Endothelial cell (in vitro differentiated cells): ENCODE measurements around the gene MCOLN1. TPM values are rescaled to one million over a fixed set of nuclear protein-coding genes. Genes with fewer than 3 reads are reported as not detected.

ENCODE experiments used
- DNase-seq: peaks from one replicate; pipeline ENCODE4 v3.0.0; 2021; ENCODE audit warnings: low spot score
- H3K27ac Mint-ChIP-seq: one replicate; pipeline ENCODE4 v1.8.0; 2021; ENCODE audit warnings: mixed read lengths, inconsistent platforms; ENCODE audit not compliant: unreplicated experiment
- H3K27me3 Mint-ChIP-seq: one replicate; pipeline ENCODE4 v1.8.0; 2021; ENCODE audit warnings: mild to moderate bottlenecking, moderate library complexity, mixed read lengths, inconsistent platforms; ENCODE audit not compliant: unreplicated experiment
- H3K36me3 Mint-ChIP-seq: one replicate; pipeline ENCODE4 v1.8.0; 2021; ENCODE audit warnings: mild to moderate bottlenecking, low read depth, mixed read lengths, inconsistent platforms; ENCODE audit not compliant: unreplicated experiment
- H3K4me1 Mint-ChIP-seq: one replicate; pipeline ENCODE4 v1.8.0; 2021; ENCODE audit warnings: mild to moderate bottlenecking, mixed read lengths, inconsistent platforms; ENCODE audit not compliant: unreplicated experiment
- H3K4me3 Mint-ChIP-seq: one replicate; pipeline ENCODE4 v1.8.0; 2021; ENCODE audit warnings: mild to moderate bottlenecking, mixed read lengths, inconsistent platforms; ENCODE audit not compliant: unreplicated experiment
- H3K9me3 Mint-ChIP-seq: one replicate; pipeline ENCODE4 v1.8.0; 2021; ENCODE audit warnings: mixed read lengths, inconsistent platforms; ENCODE audit not compliant: unreplicated experiment
- total RNA-seq: library from RNA; stranded (reverse); fragmentation: NEBNext Ultra II Directional; extraction: Animal tissue kit (Norgen Biotek cat#: 25700); gene quantifications from one replicate; pipeline ENCODE4 v1.2.1, GENCODE V29; 2021; ENCODE audit not compliant: unreplicated experiment
- TF ChIP-seq, protein P1 (sequence below): fragments of 200-600 bp; sonication (generic); IDR thresholded peaks from one replicate; pipeline ENCODE4 v1.5.0; 2021; ENCODE audit warnings: antibody characterized with exemption; ENCODE audit not compliant: unreplicated experiment

The MCOLN1 gene
- total RNA-seq, 1 donor from 2014 or later, result 24.2 TPM

DNA sequence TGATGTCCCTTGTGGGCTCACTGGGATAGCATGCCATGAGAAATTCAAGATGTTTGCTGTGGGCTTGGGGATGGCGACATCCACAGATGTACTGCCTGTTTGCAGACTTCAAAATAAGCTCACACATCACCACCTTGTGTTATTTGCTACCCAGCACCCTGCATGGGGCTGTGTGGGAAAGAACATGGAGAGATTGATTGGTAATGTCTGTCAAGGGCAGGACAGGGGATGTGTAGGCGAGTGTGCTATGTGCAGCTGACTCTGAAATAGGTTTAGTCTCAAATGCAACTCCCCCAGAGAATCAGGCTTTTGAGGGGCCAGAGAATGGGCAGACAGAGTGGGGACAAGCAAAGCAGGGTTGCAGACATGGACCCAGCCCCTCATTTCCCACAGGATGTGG is 37.8 kb downstream of the MCOLN1 start:
- no peak overlapping the region for H3K27ac Mint-ChIP-seq
- peaks cover 20% of the 10 kb centered on the region for H3K36me3 Mint-ChIP-seq
- H3K9me3 Mint-ChIP-seq, result no peaks in the 10 kb centered on the region
- peak overlapping the region; percentile 59 for H3K4me3 Mint-ChIP-seq
- TF ChIP-seq, protein P1, sequence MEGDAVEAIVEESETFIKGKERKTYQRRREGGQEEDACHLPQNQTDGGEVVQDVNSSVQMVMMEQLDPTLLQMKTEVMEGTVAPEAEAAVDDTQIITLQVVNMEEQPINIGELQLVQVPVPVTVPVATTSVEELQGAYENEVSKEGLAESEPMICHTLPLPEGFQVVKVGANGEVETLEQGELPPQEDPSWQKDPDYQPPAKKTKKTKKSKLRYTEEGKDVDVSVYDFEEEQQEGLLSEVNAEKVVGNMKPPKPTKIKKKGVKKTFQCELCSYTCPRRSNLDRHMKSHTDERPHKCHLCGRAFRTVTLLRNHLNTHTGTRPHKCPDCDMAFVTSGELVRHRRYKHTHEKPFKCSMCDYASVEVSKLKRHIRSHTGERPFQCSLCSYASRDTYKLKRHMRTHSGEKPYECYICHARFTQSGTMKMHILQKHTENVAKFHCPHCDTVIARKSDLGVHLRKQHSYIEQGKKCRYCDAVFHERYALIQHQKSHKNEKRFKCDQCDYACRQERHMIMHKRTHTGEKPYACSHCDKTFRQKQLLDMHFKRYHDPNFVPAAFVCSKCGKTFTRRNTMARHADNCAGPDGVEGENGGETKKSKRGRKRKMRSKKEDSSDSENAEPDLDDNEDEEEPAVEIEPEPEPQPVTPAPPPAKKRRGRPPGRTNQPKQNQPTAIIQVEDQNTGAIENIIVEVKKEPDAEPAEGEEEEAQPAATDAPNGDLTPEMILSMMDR, result no peak
- H3K27me3 Mint-ChIP-seq, result peaks cover 3% of the 10 kb centered on the region
- DNase-seq, result no peak
- H3K4me1 Mint-ChIP-seq, result no peaks in the 10 kb centered on the region

DNA sequence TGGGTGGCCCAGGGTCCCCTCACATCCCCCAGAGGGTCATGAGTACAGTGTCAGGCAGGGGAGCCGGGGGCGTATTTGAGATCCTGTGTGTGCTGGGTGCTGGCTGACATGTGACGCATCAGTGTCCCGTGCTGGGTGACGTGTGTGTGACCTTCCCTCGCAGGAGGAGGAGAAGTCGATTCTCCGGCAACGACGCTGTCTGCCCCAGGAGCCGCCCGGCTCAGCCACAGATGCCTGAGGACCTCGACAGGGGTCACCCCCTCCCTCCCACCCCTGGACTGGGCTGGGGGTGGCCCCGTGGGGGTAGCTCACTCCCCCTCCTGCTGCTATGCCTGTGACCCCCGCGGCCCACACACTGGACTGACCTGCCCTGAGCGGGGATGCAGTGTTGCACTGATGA is 38.9 kb downstream of the MCOLN1 start:
- Mint-ChIP-seq H3K27me3 (peaks cover 3% of the 10 kb centered on the region), H3K9me3 (no peaks in the 10 kb centered on the region), H3K36me3 (peaks cover 20% of the 10 kb centered on the region), H3K27ac (no peak overlapping the region), H3K4me1 (no peaks in the 10 kb centered on the region), H3K4me3 (no peak overlapping the region)
- TF ChIP-seq, protein P1, result no peak
- no peak for DNase-seq

DNA sequence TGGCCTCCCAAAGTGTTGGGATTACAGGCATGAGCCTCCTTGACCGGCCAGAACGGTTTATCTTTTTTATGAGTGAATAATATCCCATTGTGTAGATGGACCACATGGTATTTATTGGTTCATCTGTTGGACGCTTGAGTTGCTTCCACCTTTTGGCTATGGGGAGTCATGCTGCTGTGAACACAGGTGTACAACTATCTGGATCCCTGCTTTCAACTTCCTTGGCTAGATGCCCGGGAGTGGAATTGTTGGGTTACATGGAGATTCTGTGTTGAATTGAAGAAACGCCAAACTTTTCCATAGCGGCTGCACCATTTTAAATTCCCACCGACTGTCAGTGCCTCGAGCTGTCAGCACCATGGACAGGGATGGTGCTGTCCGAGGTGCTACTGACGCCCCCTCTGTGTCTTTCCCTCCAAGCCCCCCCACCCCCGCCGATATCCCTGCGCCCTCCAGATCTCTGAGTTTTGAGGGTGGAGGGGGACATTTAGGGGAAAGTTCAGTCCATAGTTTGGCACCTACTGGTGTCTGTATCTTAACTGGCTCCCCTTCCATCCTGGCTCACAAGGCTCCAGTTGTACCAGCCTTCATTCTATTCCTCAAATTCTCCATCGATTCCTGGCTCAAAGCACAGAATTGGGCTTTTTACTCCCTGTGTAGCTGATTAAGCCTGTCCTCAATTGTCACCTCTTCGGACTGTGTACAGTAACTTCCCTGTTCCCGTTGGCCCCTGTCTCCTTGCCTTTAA is 40.4 kb downstream of the MCOLN1 start:
- no peaks in the 10 kb centered on the region for H3K4me1 Mint-ChIP-seq
- H3K36me3 Mint-ChIP-seq, result peaks cover 18% of the 10 kb centered on the region
- no peak for DNase-seq
- H3K27me3 Mint-ChIP-seq, result peaks cover 3% of the 10 kb centered on the region
- H3K9me3 Mint-ChIP-seq, result no peaks in the 10 kb centered on the region
- TF ChIP-seq, protein P1, result no peak
- peak overlapping the region; percentile 15 for H3K4me3 Mint-ChIP-seq
- no peak overlapping the region for H3K27ac Mint-ChIP-seq

DNA sequence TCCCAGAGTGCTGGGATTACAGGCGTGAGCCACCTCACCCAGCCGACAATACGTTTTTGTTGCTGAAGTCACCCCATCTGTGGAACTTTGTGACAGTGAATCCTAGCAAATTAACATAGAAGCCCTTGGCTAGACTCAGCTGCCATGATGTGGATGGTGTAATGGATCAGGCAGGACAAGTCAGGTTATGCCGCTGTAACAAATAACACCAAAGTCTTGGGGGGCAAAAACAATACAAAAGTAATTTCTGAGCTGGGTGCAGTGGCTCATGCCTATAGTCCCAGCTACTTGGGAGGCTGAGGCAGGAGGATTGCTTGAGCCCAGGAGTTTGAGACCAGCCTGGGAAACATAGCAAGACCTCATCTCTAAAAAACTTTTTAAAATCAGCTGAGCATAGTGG is 42.4 kb downstream of the MCOLN1 start:
- TF ChIP-seq, protein P1, result no peak
- Mint-ChIP-seq H3K36me3 (peaks cover 5% of the 10 kb centered on the region), H3K4me3 (no peak overlapping the region), H3K4me1 (no peaks in the 10 kb centered on the region), H3K27me3 (peaks cover 3% of the 10 kb centered on the region), H3K27ac (no peak overlapping the region), H3K9me3 (no peaks in the 10 kb centered on the region)
- no peak for DNase-seq

DNA sequence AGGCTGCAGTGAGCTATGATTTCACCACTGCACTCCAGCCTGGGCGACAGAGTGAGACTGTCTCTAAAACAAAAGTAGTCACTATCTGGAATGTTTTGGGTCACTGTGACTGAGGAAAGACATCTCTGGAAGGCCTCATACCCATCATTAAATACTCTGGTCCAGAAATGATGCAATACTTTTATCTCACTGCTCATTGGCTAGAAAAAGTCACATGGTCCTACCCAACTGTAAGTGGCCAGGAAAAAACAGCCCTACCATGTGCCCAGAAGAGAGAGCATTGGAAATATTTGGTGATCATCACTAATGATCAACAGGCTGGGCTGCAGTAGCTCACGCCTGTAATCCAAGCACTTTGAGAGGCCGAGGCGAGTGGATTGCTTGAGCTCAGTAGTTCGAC is 42.9 kb downstream of the MCOLN1 start:
- Mint-ChIP-seq H3K4me3 (no peak overlapping the region), H3K9me3 (no peaks in the 10 kb centered on the region), H3K36me3 (peaks cover 2% of the 10 kb centered on the region), H3K4me1 (no peaks in the 10 kb centered on the region), H3K27me3 (peaks cover 3% of the 10 kb centered on the region), H3K27ac (no peak overlapping the region)
- TF ChIP-seq, protein P1, result no peak
- no peak for DNase-seq
